Activated naive CD4-positive, alpha-beta T cell (primary cell): Measurements from ENCODE around the gene ESM1.

ENCODE experiments used
- DNase-seq, 4 experiments: peaks; one replicate each; lab custom pipeline; 2025; lab: John Stamatoyannopoulos, UW

ESM1 gene

GRCh38 chr5:54981928-54982327, 3.5 kb downstream of the ESM1 start:
- no peak for DNase-seq

- no peak for DNase-seq
Observed at GRCh38 chr5:54975701-54976100, 9.7 kb downstream of the ESM1 start.

GRCh38 chr5:54969856-54970828, 15.3 kb downstream of the ESM1 start:
- no peak for DNase-seq

GRCh38 chr5:54969242-54969641, 16.2 kb downstream of the ESM1 start:
- DNase-seq = no peak

GRCh38 chr5:54965806-54966205, 19.6 kb downstream of the ESM1 start:
- DNase-seq = no peak

DNA sequence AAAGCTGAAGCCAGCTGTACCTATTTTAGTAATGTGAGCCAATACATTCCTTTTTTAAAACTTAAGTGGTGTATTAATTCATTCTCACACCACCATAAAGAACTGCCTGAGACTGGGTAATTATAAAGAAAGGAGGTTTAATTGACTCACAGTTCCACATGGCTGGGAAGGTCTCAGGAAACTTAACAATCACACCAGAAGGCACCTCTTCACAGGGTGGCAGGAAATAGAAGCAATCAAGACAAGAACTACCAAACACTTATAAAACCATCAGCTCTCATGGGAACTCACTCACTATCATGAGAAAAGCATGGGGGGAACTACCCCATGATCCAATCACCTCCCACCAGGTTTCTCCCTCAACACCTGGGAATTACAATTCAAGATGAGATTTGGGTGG, 21.0 kb downstream of the ESM1 start:
- DNase-seq = no peak

DNA sequence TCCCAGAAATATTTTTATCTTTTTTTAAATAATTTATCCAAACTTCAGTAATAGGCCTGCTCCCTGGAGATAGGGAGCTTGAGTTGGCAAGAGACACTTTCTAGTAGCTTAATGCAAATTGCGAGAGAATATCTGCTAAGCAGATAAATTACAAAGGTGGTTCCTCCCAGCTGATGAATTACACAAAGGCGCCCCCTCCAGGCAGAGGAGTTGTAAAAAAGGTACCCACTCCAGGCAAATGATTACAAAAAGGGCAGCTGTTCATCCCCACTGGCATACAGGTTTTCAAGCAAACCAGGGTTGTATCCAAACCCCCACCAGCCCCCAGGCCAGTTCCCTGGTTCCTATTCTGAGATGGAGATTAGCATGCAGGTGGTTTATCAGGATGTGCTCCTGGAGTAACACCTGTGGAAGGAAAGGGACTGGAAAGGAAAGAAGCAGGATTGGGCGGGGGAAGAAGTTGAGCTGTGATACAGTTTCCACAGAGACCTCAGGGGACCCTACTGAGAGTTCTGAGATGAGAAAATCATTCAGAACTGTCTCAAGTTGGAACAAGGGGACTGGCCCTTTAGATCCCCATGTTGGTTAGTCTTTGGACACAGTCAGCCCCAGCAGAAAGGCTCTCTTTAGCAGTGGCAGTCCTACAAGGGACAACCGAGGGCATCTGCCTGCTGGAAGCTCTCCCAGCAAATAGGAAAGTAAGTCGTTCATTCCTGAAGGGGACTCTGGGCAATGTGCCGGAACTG, 25.5 kb downstream of the ESM1 start:
- no peak for DNase-seq

GRCh38 chr5:54956922-54957321, 28.5 kb downstream of the ESM1 start:
- DNase-seq = no peak

GRCh38 chr5:54947187-54947586, 38.2 kb downstream of the ESM1 start:
- DNase-seq = no peak

GRCh38 chr5:54946306-54946819, 39.0 kb downstream of the ESM1 start:
- DNase-seq = no peak

GRCh38 chr5:54944364-54944763, 41.0 kb downstream of the ESM1 start:
- DNase-seq = peak in 1 of 4 experiments; percentile 2

DNA sequence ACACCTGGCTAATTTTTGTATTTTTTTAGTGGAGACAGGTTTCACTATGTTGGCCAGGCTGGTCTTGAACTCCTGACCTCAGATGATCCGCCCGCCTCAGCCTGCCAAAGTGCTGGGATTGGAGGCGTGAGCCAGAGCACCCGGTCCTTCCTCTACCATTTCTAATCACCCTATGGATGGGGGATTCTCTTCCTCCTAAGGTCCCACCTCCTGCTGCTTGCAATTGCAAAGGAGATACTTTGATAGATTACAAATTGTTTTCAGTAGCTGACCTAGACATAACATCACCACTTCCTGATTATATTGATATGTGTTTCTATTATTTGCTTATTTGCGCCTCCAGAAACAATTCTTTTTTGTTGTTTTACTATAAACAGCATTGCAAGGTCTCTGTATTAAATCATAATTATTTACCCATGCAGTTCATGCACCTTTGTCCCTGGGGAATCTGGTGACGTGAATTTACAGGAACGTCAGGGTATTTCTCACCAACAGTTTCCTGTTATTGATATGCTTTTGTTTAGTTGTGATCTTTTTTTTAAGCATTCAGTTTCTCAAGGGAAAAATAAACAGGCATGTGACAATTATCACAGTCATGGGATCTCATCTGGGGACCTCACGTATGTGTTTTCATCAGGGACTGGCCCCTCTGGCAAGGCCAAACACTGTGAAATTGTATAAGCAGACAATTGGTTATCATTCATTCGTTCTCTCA, 43.2 kb downstream of the ESM1 start:
- no peak for DNase-seq

DNA sequence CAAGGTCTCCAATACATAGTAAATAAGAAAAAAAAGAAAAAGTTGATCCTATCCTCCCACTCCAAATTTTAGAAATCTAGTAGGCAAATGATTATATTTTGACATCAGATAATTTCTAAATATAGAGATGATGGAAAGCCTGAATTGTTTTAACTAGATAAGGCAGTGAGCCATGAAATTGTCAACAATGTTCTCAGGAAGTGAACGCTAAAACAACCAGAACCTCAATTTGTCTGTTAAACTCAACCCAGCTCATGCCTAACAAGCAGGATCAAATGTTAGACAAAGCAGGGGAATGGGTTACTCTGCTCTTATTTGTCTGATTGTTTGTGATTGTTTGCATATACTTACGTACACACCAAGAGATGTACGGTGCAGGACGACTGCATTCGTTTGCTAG, 49.2 kb downstream of the ESM1 start:
- DNase-seq = no peak

GRCh38 chr5:54932789-54933188, 52.6 kb downstream of the ESM1 start:
- no peak for DNase-seq

GRCh38 chr5:54930736-54931135, 54.7 kb downstream of the ESM1 start:
- DNase-seq = no peak
